ENCODE data around the gene KRT14. TPM values are rescaled to one million over a fixed set of nuclear protein-coding genes. Genes with fewer than 3 reads are reported as not detected.

KRT14 gene
- total and polyA plus RNA-seq, 2 of the 4 experiments (the other 2 are of a cell fraction) = not detected

DNA sequence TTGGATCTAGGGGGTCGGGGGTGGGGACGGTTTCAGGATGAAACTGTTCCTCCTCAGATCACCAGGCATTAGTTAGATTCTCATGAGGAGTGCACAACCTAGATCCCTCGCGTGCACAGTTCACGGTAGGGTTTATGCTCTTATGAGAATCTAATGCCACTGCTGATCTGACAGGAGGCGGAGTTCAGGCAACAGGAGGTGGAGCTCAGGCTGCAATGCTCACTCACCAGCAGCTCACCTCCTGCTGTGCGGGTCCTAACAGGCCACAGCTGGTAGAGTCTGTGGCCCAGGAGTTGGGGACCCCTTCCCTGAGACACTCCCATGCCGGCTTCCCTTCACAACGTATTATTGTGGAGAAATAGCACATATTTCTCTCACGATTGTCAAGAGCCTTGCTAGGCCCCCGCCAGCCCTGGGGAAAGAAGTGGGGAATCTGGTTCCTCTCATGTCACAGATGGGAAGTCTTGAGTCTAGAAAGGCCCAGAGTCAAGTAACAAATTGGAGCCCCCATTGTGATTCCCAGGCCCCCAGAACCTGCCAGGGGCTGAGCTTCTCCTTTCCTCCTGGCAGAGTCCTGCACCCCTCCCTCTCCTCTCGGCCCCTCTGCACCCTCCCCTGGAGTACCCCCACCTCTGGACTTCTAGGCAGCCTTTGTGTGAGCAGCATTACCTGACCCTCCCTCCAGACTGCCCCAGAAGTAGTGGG is 6.1 kb upstream of the KRT14 start:
- intact Hi-C loops (cut with micrococcal nuclease) = no loop called here
- H3K36me3 ChIP-seq (ENCODE audit: control insufficient read depth, insufficient read depth, low read length) = no peaks in the 10 kb centered on the region
- H3K4me3 ChIP-seq (ENCODE audit: insufficient read depth, low read depth, low read length) = no peak overlapping the region
- in situ Hi-C loops (cut with MboI; ENCODE audit: low sequenced_read_pairs) = no loop called here
- H2AK5ac ChIP-seq (ENCODE audit: low read depth, low read length) = no peak overlapping the region
- DNase-seq (no peak), ATAC-seq (ENCODE audit: low read depth) (no peak)
- POLR2A ChIA-PET (ENCODE audit: unreplicated experiment) = no interaction called here
- H4K8ac ChIP-seq (ENCODE audit: low read depth in 2 of 2, low read length in 2 of 2) = no peak overlapping the region
- H3K9me3 ChIP-seq (ENCODE audit: control insufficient read depth, insufficient read depth, low read length) = no peaks in the 10 kb centered on the region
- no peak overlapping the region for H4K5ac ChIP-seq (ENCODE audit: low read depth, low read length)
- no peaks in the 10 kb centered on the region for H3K4me1 ChIP-seq (ENCODE audit: control insufficient read depth, insufficient read depth, low read length)
- no peak overlapping the region for H3K14ac ChIP-seq (replicated peaks; ENCODE audit: low read depth, low read length)
- no TSS peak for BruUV-seq (replicated peaks)
- no peak overlapping the region for H3K23ac ChIP-seq (ENCODE audit: low read depth, low read length)
- dilution Hi-C loops (cut with HindIII; ENCODE audit: low sequenced_read_pairs, unreplicated experiment) = no loop called here
- no peaks in the 10 kb centered on the region for H3K79me1 ChIP-seq (ENCODE audit: low read depth in 1 of 2, low read length in 2 of 2)
- no peak overlapping the region for H3K9ac ChIP-seq (ENCODE audit: low read depth, low read length)
- no peak overlapping the region for H2BK120ac ChIP-seq (ENCODE audit: low read depth, low read length)
- H3K4ac ChIP-seq (ENCODE audit: low read depth, low read length) = no peak overlapping the region
- no peaks in the 10 kb centered on the region; the same call in 1 of the 2 replicates for H3K9me1 ChIP-seq (ENCODE audit: insufficient read depth, low read length)
- H4K91ac ChIP-seq (ENCODE audit: insufficient read depth, low read depth, low read length) = no peak overlapping the region
- H4K20me1 ChIP-seq (ENCODE audit: insufficient read depth, low read length) = no peaks in the 10 kb centered on the region
- H2AK9ac ChIP-seq (replicated peaks; ENCODE audit: low read depth, low read length, poor library complexity) = no peak overlapping the region
- H2BK20ac ChIP-seq (ENCODE audit: low read depth, low read length) = no peak overlapping the region
- H3K56ac ChIP-seq (ENCODE audit: extremely low read depth, insufficient read depth, low read length) = no peak overlapping the region
- H3K27ac ChIP-seq (ENCODE audit: insufficient read depth, low read length) = no peak overlapping the region
- H3K18ac ChIP-seq (ENCODE audit: low read depth, low read length) = no peak overlapping the region
- no peak overlapping the region for H2BK5ac ChIP-seq (ENCODE audit: low read depth, low read length, poor library complexity, severe bottlenecking)
- 83% methylated on average over 1 of the region's 12 CpGs; no CpG with 5 or more reads in 1 of the 2 experiments for WGBS, 2 experiments (ENCODE audit: extremely low coverage in 2 of 2, insufficient read length in 1 of 2)
- H2BK15ac ChIP-seq (ENCODE audit: low read depth, low read length) = no peak overlapping the region
- H2AFZ ChIP-seq (replicated peaks; ENCODE audit: low read length, poor library complexity) = no peak overlapping the region
- CTCF ChIA-PET = no interaction called here
- TF ChIP-seq FOS (IDR thresholded peaks at IDR 0.05; ENCODE audit: low read depth, low read length) (no peak), MAFK (IDR thresholded peaks at IDR 0.05; ENCODE audit: low read depth, low read length) (no peak), CHD1 (IDR thresholded peaks at IDR 0.05; ENCODE audit: low read depth, low read length) (no peak), ELK1 (IDR thresholded peaks at IDR 0.05; ENCODE audit: borderline replicate concordance, low read depth, low read length) (no peak), POLR2A (IDR thresholded peaks at IDR 0.05; ENCODE audit: low read depth, low read length) (no peak), CTCF (conservative IDR thresholded peaks at IDR 0.05; ENCODE audit: low read depth, low read length) (no peak), RCOR1 (IDR thresholded peaks at IDR 0.05; ENCODE audit: insufficient replicate concordance, low read length) (no peak), NFE2L2 (IDR thresholded peaks at IDR 0.05; ENCODE audit: low read depth, low read length) (no peak), RAD21 (IDR thresholded peaks at IDR 0.05; ENCODE audit: low read length) (no peak), BHLHE40 (IDR thresholded peaks at IDR 0.05; ENCODE audit: low read depth, low read length) (no peak), SMC3 (IDR thresholded peaks at IDR 0.05; ENCODE audit: low read depth, low read length) (no peak), RFX5 (IDR thresholded peaks at IDR 0.05; ENCODE audit: low read depth, low read length) (no peak), USF2 (IDR thresholded peaks at IDR 0.05; ENCODE audit: low read depth, low read length) (no peak), CEBPB (IDR thresholded peaks at IDR 0.05; ENCODE audit: low read depth, low read length) (no peak), MXI1 (IDR thresholded peaks at IDR 0.05; ENCODE audit: borderline replicate concordance, low read depth, low read length) (no peak), MAZ (IDR thresholded peaks at IDR 0.05; ENCODE audit: borderline replicate concordance, low read depth, low read length) (no peak)
- no peak overlapping the region for H3K4me2 ChIP-seq (ENCODE audit: low read depth, low read length)
- peaks cover 67% of the 10 kb centered on the region for H3K27me3 ChIP-seq (ENCODE audit: control insufficient read depth, insufficient read depth, low read length)

Measured in IMR-90 (cell line).